OCI-LY1 (cell line): ENCODE results near the gene SAG.

ENCODE experiments used
- H2AFZ ChIP-seq: fragments of 200-600 bp; sonication (generic), shearing (Covaris generic); 2 replicates; pipeline ENCODE4 v1.6.0; 2014; ENCODE audit warnings: antibody characterized with exemption, mild to moderate bottlenecking, low read length
- H3F3A ChIP-seq: fragments of 200-600 bp; sonication (generic), shearing (Covaris generic); 2 replicates; pipeline ENCODE4 v1.6.0; 2014; ENCODE audit warnings: mild to moderate bottlenecking, antibody characterized with exemption, low read length, moderate library complexity; ENCODE audit not compliant: insufficient read depth
- H3K27ac ChIP-seq: fragments of 200-600 bp; sonication (generic); 2 replicates; pipeline ENCODE4 v1.5.1; 2014; ENCODE audit warnings: low read length, mixed run types, mild to moderate bottlenecking, low read depth; ENCODE audit not compliant: poor library complexity, severe bottlenecking
- H3K27me3 ChIP-seq: fragments of 200-600 bp; sonication (generic); 2 replicates; pipeline ENCODE4 v1.6.0; 2014; ENCODE audit warnings: antibody characterized with exemption, mild to moderate bottlenecking, low read length, moderate library complexity; ENCODE audit not compliant: insufficient read depth
- H3K36me3 ChIP-seq: fragments of 200-600 bp; sonication (generic); 2 replicates; pipeline ENCODE4 v1.6.1; 2014; ENCODE audit warnings: mild to moderate bottlenecking, antibody characterized with exemption, low read length, moderate library complexity, mixed read lengths; ENCODE audit not compliant: insufficient read depth
- H3K4me1 ChIP-seq: fragments of 200-600 bp; sonication (generic); 2 replicates; pipeline ENCODE4 v1.5.1; 2014; ENCODE audit warnings: mild to moderate bottlenecking, low read length, moderate library complexity; ENCODE audit not compliant: insufficient read depth, severe bottlenecking
- H3K4me2 ChIP-seq: fragments of 200-600 bp; sonication (generic), shearing (Covaris generic); 2 replicates; pipeline ENCODE4 v1.6.1; 2014; ENCODE audit warnings: low read length
- H3K4me3 ChIP-seq: fragments of 200-600 bp; sonication (generic); 2 replicates; pipeline ENCODE4 v1.5.1; 2014; ENCODE audit warnings: low read length, low read depth, mild to moderate bottlenecking, mixed read lengths; ENCODE audit not compliant: poor library complexity, severe bottlenecking
- H3K79me2 ChIP-seq: fragments of 200-600 bp; shearing (Covaris generic); 2 replicates; pipeline ENCODE4 v1.6.1; 2016; ENCODE audit warnings: mixed run types, low read length, mixed read lengths; ENCODE audit not compliant: insufficient read depth
- H3K9ac ChIP-seq: fragments of 200-600 bp; sonication (generic), shearing (Covaris generic); 2 replicates; pipeline ENCODE4 v1.6.1; 2014; ENCODE audit warnings: mild to moderate bottlenecking, low read length, mixed read lengths
- H3K9me2 ChIP-seq: fragments of 200-600 bp; sonication (generic), shearing (Covaris generic); 2 replicates; pipeline ENCODE4 v1.6.1; 2014; ENCODE audit warnings: low read depth, mild to moderate bottlenecking, low read length, mixed read lengths
- H3K9me3 ChIP-seq: fragments of 200-600 bp; shearing (Covaris generic); 2 replicates; pipeline ENCODE4 v1.6.1; 2014; ENCODE audit warnings: low read length, mixed read lengths
- H4K20me1 ChIP-seq: fragments of 200-600 bp; sonication (generic), shearing (Covaris generic); 2 replicates; pipeline ENCODE4 v1.6.0; 2016; ENCODE audit warnings: mild to moderate bottlenecking, low read length; ENCODE audit not compliant: insufficient read depth
- CTCF ChIP-seq: fragments of 200-600 bp; sonication (generic), shearing (Covaris generic); IDR thresholded peaks from 2 replicates; pipeline ENCODE4 v1.5.1; 2017; ENCODE audit warnings: mild to moderate bottlenecking, antibody characterized with exemption, low read length, moderate library complexity, mixed read lengths
- EZH2 ChIP-seq: fragments of 200-600 bp; sonication (generic), shearing (Covaris generic); IDR thresholded peaks from 2 replicates; pipeline ENCODE4 v1.8.0; 2017; ENCODE audit warnings: borderline replicate concordance, mixed run types, mild to moderate bottlenecking, antibody characterized with exemption, low read length, moderate library complexity, mixed read lengths

Gene SAG

DNA sequence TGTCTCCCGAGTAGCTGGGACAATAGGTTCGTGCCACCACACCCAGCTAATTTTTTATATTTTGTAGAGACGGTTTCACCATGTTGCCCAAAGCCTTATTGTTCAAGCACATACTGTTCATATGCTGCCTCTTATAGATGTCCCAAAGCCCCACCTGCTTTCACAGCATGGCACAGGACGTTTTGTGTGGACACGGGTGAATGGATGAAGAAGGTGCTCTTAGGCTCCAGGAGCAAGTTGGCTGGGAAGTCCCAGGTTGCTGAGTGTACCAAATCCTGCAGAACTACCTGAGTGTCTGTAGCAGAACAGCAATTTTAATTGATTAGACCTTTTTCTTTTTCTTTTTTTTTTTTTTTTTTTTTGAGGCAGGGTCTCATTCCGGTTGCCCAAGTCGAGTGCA lies 10.5 kb upstream of the SAG start:
- no peak overlapping the region for H3K4me3 ChIP-seq
- H3K27ac ChIP-seq, result no peak overlapping the region
- H3K9me3 ChIP-seq, result no peaks in the 10 kb centered on the region
- H4K20me1 ChIP-seq, result no peaks in the 10 kb centered on the region
- H2AFZ ChIP-seq, result no peak overlapping the region
- H3F3A ChIP-seq, result no peaks in the 10 kb centered on the region
- no peaks in the 10 kb centered on the region for H3K9me2 ChIP-seq
- H3K4me1 ChIP-seq, result no peaks in the 10 kb centered on the region
- H3K9ac ChIP-seq, result no peak overlapping the region
- no peaks in the 10 kb centered on the region for H3K79me2 ChIP-seq
- H3K27me3 ChIP-seq, result no peaks in the 10 kb centered on the region
- H3K36me3 ChIP-seq, result peaks cover 44% of the 10 kb centered on the region
- H3K4me2 ChIP-seq, result no peak overlapping the region
- TF ChIP-seq EZH2 (no peak), CTCF (no peak)

DNA sequence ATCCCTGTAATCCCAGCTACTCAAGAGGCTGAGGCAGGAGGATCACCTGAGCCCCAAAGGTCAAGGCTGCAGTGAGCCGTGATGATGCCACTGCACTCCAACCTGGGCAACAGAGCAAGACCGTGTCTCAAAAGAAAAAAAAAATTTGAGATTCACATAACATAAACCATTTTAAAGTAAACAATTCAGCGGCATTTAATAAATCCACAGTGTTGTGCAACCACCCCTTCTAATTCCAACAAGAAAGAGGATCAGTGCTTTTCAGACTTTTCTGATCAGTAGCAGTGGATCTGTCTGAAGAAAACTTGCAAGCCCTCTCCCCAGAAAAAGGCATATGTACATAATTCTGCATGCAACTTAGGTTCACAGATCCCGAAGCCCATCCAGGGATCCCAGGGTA lies 7.2 kb upstream of the SAG start:
- Histone ChIP-seq H3K9me2 (no peaks in the 10 kb centered on the region), H3K27ac (no peak overlapping the region), H3K4me2 (no peak overlapping the region), H3K27me3 (no peaks in the 10 kb centered on the region), H3K36me3 (peaks cover 10% of the 10 kb centered on the region), H2AFZ (no peak overlapping the region), H3F3A (no peaks in the 10 kb centered on the region), H4K20me1 (no peaks in the 10 kb centered on the region), H3K4me3 (no peak overlapping the region), H3K9ac (no peak overlapping the region), H3K4me1 (no peaks in the 10 kb centered on the region), H3K9me3 (no peaks in the 10 kb centered on the region), H3K79me2 (no peaks in the 10 kb centered on the region)
- TF ChIP-seq EZH2 (no peak), CTCF (no peak)

DNA sequence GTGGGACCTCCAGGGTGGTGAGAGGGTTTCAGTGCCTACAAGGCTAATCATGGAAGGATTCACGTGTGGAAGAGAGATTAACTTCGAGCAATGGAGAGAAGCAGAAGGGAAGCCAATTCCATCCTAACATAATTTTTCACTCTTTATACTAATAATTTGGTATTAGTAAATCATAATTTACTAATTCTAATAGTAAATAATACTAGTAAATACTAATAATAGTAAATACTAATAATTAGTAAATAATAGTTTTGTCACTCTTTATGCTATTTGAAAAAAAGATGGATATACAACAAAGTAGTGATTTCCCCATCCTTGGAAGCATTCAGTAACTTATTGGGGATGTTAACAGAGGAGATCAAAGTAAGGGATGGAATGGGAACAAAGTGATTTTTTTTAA lies 6.4 kb upstream of the SAG start:
- Histone ChIP-seq H3K9me2 (no peaks in the 10 kb centered on the region), H3K9me3 (no peaks in the 10 kb centered on the region), H3K27ac (no peak overlapping the region), H2AFZ (no peak overlapping the region), H3K4me3 (no peak overlapping the region), H3K9ac (no peak overlapping the region), H3K79me2 (no peaks in the 10 kb centered on the region), H3K27me3 (no peaks in the 10 kb centered on the region), H3K4me2 (no peak overlapping the region), H3F3A (no peaks in the 10 kb centered on the region), H3K4me1 (no peaks in the 10 kb centered on the region), H3K36me3 (peaks cover 2% of the 10 kb centered on the region; the same call in 1 of the 2 replicates), H4K20me1 (no peaks in the 10 kb centered on the region)
- TF ChIP-seq CTCF (no peak), EZH2 (no peak)
